Amniotic stem cell (primary cell): Measurements from ENCODE around the gene A3GALT2.

Experiments used
- DNase-seq: peaks from one replicate; lab custom pipeline; 2025; lab: John Stamatoyannopoulos, UW

The A3GALT2 gene

GRCh38 chr1:33271666-33272505 is 49.0 kb downstream of the A3GALT2 start:
- no peak for DNase-seq

- no peak for DNase-seq
Measured at GRCh38 chr1:33270808-33271465, 50.0 kb downstream of the A3GALT2 start.

- no peak for DNase-seq
Measured at GRCh38 chr1:33270379-33270778, 50.5 kb downstream of the A3GALT2 start.

- no peak for DNase-seq
Measured at GRCh38 chr1:33269621-33270020, 51.3 kb downstream of the A3GALT2 start.

GRCh38 chr1:33268927-33269610 is 51.8 kb downstream of the A3GALT2 start:
- no peak for DNase-seq

- DNase-seq: no peak
Measured at GRCh38 chr1:33268457-33268856, 52.4 kb downstream of the A3GALT2 start.

- DNase-seq: no peak
Measured at GRCh38 chr1:33267468-33268205, 53.3 kb downstream of the A3GALT2 start.

GRCh38 chr1:33266766-33267165 is 54.1 kb downstream of the A3GALT2 start:
- no peak for DNase-seq

- DNase-seq: no peak
Measured at GRCh38 chr1:33265780-33266605, 54.9 kb downstream of the A3GALT2 start.

- no peak for DNase-seq
Measured at GRCh38 chr1:33263890-33264504, 56.9 kb downstream of the A3GALT2 start.

- DNase-seq: no peak
Measured at GRCh38 chr1:33261344-33261743, 59.6 kb downstream of the A3GALT2 start.

GRCh38 chr1:33260439-33260838 is 60.5 kb downstream of the A3GALT2 start:
- DNase-seq: no peak

GRCh38 chr1:33259879-33260278 is 61.0 kb downstream of the A3GALT2 start:
- no peak for DNase-seq

GRCh38 chr1:33258788-33259274 is 62.1 kb downstream of the A3GALT2 start:
- no peak for DNase-seq

GRCh38 chr1:33257772-33258712 is 62.9 kb downstream of the A3GALT2 start:
- no peak for DNase-seq

GRCh38 chr1:33257207-33257771 is 63.6 kb downstream of the A3GALT2 start:
- DNase-seq: no peak
